Measurements from ENCODE around the gene SCNM1. TPM values are rescaled to one million over a fixed set of nuclear protein-coding genes. Genes with fewer than 3 reads are reported as not detected.

Gene SCNM1
- total RNA-seq, 1 experiment from 2014 or later: 53.6 TPM

DNA sequence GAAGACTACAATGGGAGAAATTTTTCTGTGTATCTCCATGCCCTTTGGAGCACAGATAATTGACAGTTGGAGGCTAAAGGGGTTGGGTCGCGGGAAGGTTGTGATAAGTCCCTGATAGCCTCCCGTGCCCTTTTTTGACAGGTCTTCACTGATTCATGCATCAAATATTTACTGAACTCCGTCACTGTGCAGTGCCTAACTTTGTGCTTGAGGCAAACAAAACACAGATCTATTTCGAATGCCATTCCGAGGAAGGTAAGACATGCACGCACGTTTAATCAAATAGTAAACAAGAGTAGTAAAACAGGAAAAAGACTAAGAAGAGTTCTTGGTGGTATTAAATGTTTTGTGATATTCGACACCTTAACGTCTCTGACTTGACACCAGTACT is 31.9 kb downstream of the SCNM1 start:
- ChIA-PET POLR2A (interaction anchor here (1.6 kb wide), 2 partner anchors 57 to 84 kb away, joined by 12 read pairs; partner anchors contain the start of genes PSMD4 and ZNF687), CTCF (no interaction called here)
- DNase-seq: peak; percentile 65 to 76
- H3K9me3 ChIP-seq: no peaks in the 10 kb centered on the region
- H3K27me3 ChIP-seq (replicated peaks; ENCODE audit: control insufficient read depth, insufficient read depth, low read length): no peaks in the 10 kb centered on the region
- peaks cover 53% of the 10 kb centered on the region for H3K36me3 Mint-ChIP-seq (ENCODE audit: insufficient read depth, unreplicated experiment)
- H3K4me3 Mint-ChIP-seq (ENCODE audit: unreplicated experiment): peak overlapping the region; percentile 89
- H3K4me3 ChIP-seq (ENCODE audit: low read depth, low read length): peak overlapping the region; percentile 60
- peaks cover 4% of the 10 kb centered on the region; the same call in 1 of the 2 replicates for H3K4me1 ChIP-seq
- H3K9me3 Mint-ChIP-seq (ENCODE audit: unreplicated experiment): no peaks in the 10 kb centered on the region
- no peaks in the 10 kb centered on the region; the same call in 1 of the 2 replicates for H3K36me3 ChIP-seq (ENCODE audit: control insufficient read depth, insufficient read depth, low read length)
- peaks cover 13% of the 10 kb centered on the region for H3K4me1 Mint-ChIP-seq (ENCODE audit: low read depth, unreplicated experiment)
- TF ChIP-seq, protein P1, sequence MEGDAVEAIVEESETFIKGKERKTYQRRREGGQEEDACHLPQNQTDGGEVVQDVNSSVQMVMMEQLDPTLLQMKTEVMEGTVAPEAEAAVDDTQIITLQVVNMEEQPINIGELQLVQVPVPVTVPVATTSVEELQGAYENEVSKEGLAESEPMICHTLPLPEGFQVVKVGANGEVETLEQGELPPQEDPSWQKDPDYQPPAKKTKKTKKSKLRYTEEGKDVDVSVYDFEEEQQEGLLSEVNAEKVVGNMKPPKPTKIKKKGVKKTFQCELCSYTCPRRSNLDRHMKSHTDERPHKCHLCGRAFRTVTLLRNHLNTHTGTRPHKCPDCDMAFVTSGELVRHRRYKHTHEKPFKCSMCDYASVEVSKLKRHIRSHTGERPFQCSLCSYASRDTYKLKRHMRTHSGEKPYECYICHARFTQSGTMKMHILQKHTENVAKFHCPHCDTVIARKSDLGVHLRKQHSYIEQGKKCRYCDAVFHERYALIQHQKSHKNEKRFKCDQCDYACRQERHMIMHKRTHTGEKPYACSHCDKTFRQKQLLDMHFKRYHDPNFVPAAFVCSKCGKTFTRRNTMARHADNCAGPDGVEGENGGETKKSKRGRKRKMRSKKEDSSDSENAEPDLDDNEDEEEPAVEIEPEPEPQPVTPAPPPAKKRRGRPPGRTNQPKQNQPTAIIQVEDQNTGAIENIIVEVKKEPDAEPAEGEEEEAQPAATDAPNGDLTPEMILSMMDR (IDR thresholded peaks at IDR 0.05; ENCODE audit: insufficient read depth in 1 of 2, low read depth in 1 of 2, low read length in 1 of 2, severe bottlenecking in 1 of 2, unreplicated experiment in 1 of 2): no peak
- H3K27me3 Mint-ChIP-seq (ENCODE audit: insufficient read depth, unreplicated experiment): no peaks in the 10 kb centered on the region
- BruUV-seq (replicated peaks): TSS peak; percentile 74
- intact Hi-C loops (cut with micrococcal nuclease; ENCODE audit: unreplicated experiment): loop anchor here (1.0 to 5.0 kb wide), 4 partner anchors 83 to 794 kb away; partner anchors contain the start of genes CGN, S100A10 and SNX27
- H3K27ac Mint-ChIP-seq (ENCODE audit: unreplicated experiment): peak overlapping the region; percentile 92

DNA sequence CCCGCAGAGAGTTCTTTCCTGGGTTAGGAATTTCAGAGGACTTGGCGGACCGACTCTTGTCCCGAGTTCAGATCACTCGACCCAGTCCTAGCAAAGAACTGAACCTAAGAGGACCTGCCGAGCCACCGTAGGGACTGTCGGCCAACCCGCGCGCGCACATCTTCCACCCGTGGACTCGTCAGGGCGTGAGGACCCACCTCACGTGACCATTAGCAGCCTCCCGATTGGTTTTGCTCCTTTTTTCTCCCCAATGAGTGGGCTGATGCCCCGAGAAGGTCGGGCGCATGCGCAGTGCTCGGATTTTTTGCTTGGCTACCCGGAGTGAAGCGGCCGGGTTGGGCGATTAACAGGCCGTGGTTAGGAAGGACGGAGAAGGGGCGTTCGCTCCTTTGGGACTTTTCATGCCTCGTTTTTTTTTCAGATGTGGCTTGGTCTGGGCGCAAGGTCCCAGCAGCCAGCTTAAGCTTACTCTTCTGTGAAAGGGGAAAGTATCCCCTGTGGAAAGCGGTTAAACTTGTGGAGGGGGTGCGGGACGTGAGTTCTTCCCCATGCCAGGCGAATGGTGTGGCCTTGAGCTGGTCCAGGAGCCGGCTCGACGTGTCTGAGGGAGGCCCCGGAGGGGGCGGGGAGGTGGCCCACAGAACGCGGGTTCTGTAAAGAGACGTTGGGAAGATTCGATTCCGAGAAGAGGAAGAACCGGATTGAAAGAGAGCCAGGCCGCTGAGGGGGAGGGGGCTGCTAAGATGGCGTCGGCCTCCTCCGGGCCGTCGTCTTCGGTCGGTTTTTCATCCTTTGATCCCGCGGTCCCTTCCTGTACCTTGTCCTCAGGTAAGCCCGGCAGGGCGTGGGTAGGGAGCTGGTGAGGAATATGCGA is 32.5 kb downstream of the SCNM1 start, which contains the start of gene PIP5K1A:
Gene PIP5K1A (plus strand): TSS at position 299 of the 874 bp plus-strand sequence. CDS start 445 bp downstream, at position 744.
- Histone ChIP-seq H3K27me3 (replicated peaks; ENCODE audit: control insufficient read depth, insufficient read depth, low read length) (no peaks in the 10 kb centered on the region), H3K36me3 (ENCODE audit: control insufficient read depth, insufficient read depth, low read length) (no peaks in the 10 kb centered on the region; the same call in 1 of the 2 replicates), H3K4me3 (ENCODE audit: low read depth, low read length) (peak within 1 kb of the TSS; percentile 60), H3K9me3 (no peaks in the 10 kb centered on the region), H3K4me1 (peaks cover 4% of the 10 kb centered on the region; the same call in 1 of the 2 replicates)
- ChIA-PET POLR2A (interaction anchor here (0.6 to 0.9 kb wide), 3 partner anchors 9 to 56 kb away, joined by 3 read pairs; partner anchors contain the start of genes PSMD4 and VPS72), CTCF (no interaction called here)
- Mint-ChIP-seq H3K36me3 (ENCODE audit: insufficient read depth, unreplicated experiment) (peaks cover 60% of the 10 kb centered on the region), H3K27me3 (ENCODE audit: insufficient read depth, unreplicated experiment) (no peaks in the 10 kb centered on the region), H3K4me1 (ENCODE audit: low read depth, unreplicated experiment) (peaks cover 13% of the 10 kb centered on the region), H3K4me3 (ENCODE audit: unreplicated experiment) (peak within 1 kb of the TSS; percentile 89), H3K9me3 (ENCODE audit: unreplicated experiment) (no peaks in the 10 kb centered on the region), H3K27ac (ENCODE audit: unreplicated experiment) (peak within 1 kb of the TSS; percentile 92)
- peak; percentile 97 to 98 for DNase-seq
- BruUV-seq (replicated peaks): TSS peak; percentile 27
- intact Hi-C loops (cut with micrococcal nuclease; ENCODE audit: unreplicated experiment): loop anchor here (1.0 to 5.0 kb wide), 4 partner anchors 83 to 794 kb away; partner anchors contain the start of genes CGN, S100A10 and SNX27
- TF ChIP-seq, protein P1 (IDR thresholded peaks at IDR 0.05; ENCODE audit: insufficient read depth in 1 of 2, low read depth in 1 of 2, low read length in 1 of 2, severe bottlenecking in 1 of 2, unreplicated experiment in 1 of 2): no peak
